DMS53 (cell line): ENCODE measurements around the gene DDX25.

Experiments
- DNase-seq: peaks from one replicate; lab custom pipeline; 2025; lab: John Stamatoyannopoulos, UW

Gene DDX25

DNA sequence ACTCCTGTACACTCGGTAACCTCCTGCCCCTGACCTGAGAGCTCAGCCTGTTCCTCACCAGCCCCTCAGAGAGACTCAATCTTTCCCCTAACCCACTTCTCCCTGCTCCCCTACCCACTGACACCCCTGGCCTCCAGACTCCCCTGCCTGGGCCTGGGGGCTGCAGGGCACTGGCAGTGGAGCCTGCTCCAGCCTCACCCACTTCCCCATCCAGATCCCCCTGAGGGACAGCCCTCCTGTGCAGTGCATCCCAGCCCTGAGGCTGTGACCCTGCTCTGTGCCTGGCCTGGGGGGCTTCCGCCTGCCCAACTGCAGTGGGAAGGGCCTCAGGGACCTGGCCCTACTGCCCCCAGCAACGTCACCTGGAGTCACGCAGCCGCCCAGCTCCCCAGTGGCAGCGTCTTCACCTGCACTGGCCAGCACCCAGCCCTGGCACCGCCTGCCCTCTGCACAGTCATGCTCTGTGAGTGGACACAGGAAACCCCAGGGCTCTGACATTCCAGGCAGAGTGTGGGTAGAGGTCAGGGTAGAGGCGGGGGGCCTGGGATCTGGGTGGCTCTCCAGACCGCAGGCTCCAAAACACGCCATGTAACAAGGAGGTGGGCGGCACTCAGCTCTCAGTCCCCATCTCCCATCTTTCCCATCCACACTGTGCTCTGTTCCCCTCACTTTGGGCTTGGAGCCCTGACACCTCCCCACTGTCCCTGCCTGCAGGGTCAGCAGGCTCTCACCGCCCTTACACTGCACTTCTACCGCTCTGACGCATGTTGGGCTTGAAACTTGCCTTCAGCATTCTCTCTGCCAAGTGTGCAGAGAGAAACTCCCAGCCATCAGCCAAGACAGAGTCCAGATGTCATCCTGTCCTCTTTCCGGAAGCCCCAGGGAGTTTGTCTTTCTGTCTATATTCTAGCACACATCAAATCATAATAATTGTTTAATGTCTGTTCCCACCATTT, 46.7 kb downstream of the DDX25 start:
- DNase-seq, result no peak

DNA sequence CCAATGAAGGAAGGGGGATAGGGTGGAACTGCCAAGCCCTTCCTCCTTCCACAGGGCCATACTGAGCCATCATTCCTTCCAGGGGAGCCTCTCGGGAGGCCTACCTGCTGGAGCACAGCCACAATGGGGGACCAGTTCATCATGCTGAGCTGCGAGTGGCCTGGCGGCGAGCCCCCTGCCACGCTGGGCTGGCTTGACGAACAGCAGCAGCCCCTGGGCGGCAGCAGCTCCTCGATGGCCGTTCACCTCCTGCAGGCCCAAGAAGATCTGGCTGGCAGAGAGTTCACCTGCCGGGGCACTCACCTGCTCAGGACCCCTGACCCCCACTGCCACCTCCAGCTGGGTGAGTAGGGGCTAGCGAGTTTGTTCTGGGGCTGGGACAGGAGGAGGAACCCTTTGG, 47.4 kb downstream of the DDX25 start:
- DNase-seq, result no peak

DNA sequence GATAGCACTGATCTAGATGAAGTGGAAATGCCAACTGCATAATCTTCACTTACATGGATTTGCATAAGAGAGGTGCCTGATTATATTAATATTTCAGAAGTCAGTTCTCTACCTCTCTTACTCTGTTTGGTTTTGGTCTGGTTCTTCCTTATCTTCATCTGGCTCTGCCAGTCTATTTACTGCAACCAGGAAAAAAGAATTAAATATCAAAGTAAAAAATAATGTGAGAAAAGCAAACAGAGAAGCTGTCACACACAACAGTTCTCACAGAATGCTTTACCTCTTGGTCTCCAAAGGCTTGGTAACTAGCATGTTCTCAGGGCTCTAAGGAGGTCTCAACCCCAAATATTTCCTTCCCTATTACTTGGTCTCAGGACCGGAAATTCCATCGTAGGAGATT, 48.3 kb downstream of the DDX25 start:
- no peak for DNase-seq

DNA sequence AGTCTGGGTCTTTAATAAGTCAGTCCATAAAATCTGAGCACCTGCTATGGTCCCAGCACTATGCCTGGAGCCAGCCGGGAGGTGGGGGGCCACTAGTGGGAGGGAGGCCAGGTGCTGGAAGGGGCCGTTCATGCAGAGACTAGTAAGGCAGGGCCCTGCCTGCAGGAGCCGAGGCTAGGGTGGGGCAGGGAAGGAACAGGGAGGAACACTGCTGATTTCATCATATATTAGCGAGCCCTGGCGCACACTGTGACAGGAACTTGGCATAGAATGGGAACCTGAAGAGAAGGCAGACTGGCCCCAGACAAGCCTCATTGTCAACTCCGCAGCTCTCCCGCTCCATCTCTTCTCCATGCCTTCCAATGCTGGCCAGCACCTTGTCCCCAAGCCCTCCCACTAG, 48.7 kb downstream of the DDX25 start:
- no peak for DNase-seq

DNA sequence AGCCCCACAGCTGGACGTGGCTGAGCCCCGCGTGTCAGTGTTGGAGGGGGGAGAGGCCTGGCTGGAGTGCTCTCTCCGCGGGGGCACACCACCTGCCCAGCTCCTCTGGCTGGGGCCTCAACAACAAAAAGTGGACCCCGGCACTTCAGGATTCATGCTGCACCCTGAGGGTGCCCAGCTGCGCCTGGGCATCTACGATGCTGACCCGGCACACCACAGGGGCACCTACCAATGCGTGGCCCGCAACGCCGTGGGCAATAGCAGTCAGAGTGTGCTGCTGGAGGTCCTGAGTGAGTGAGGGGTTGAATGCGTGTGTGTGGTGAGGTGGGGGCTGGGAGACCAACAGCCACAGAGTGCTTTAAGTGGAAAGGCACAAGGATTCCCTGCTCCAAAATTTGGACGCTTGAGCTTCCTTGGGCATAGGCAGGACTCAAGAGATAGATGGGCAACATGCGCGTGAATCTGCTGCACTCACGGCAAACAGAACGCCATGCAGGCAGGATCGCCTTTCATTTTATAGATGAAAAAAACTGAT, 49.2 kb downstream of the DDX25 start:
- DNase-seq, result no peak

DNA sequence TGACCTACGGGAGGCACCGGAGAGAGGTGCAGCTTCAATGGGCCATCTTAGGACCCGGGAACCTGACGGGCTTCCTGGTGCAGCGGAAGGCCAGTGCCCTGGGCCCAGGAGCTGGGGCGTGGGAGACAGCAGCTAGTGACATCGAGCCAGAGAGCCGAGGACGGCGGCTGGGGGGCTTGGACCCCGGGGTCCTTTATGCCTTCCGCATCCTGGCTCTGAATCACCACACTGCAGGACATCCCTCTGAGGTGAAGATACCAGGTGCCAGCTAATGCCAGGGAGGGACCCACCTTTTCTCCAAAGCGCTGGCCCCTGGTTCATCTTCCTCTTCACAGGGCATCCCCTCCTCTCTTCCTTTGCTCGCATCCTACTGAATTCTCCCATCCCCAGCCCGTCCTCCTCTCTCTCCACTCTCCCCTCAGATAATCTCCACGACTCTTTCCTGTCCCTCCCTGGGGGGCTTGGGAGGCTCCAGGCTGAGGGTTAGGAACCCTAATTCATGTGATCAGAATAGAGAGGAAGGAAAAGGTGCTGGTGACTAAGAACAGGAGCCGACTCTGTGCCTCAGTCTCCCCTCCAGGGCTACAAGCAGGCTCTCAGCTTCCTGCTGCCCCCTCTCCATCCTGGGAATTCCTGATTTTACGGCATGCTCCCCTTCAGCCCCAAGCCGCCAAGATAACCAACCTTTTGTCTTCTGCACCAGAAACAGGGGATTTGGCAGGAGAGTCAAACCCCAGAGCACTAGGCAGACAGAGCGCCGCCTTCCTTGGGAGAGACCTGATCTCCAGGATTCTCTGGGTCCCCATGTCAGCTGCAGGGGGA, 50.0 kb downstream of the DDX25 start:
- no peak for DNase-seq

DNA sequence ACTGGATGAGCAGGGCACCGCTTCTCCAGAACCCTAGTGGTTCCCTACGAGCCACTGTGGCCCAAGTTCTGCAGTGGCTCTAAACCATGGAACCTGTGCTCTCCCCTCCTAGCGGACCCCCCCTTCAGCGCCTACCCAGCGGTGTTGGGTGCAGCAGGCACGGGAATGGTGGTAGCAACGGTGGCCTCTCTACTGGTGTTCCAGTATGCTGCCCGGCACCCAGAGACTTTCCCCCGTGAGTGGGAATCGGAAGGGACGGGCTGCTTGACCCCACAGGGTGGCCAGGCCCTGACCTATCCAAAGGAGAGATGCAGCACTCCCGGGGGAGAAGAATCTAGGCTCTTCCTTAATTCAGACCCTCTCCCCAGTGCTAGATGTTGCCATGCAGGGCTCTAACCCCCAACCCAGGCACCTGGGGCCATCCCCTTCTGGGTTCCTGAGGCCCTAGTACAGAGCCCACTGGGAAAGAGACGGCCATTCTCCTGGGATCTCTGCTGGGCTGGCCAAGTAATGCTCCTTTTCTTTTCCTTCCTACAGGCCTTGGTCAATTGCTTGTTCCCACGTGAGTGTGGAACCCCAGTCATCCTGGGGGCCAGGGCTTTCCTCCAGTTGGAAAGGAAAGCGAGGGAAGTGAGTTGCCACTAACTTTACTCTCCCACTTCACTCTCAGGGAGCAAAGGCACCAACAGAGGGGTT, 50.8 kb downstream of the DDX25 start:
- no peak for DNase-seq

DNA sequence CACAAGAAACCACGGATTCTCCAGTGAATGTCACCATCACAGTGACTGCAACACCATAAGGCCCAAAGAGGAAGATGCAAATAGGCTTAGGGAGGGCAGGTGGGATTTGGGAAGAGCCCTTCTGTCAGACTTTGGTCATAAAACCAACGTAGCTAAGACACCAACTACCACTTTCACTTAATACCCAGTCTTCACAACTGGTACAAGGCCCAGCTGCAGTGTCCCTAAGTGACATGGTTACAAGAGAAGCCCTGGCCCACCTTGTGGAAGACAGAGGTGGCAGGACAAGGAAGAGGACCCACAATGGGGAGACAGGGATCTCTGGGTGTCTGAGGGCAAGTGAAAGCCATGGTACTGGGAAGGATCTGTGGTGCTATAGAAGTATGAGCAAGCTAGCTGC, 51.5 kb downstream of the DDX25 start:
- DNase-seq, result no peak

DNA sequence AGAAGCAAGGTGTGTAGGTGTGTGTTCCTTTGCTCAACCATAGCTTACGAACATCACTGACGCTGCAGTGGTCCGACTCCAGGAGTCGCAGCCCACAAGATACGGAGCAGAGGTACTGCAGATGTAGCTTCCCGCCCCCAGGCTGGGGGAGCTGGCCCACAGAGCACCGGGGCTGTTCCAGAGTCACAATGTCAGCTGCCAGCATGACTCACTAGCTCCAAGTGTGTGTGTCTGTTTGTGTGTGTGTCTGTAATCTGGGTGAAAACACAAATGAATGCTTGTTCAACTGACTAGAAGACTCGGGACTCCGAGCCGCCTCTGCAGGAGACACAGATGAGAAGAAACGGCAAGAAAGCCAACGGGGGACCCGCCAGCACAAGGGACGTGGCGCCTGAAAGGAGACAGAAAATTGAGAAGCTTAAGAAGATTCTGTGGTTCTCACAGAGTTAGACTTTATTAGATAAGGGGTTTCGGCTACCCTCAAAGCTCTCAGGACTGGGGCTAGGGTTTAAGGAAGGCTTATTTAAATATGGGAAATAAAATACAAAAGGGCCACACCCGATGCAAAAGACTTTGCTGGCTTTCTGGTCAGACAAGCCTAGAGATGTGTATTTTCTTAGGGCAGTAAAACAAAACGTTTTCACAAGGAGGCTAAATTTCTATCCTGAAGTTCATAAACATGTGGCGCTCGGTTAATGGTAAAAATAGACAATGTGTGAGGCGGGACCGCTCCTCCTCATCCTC, 52.3 kb downstream of the DDX25 start:
- DNase-seq, result no peak

DNA sequence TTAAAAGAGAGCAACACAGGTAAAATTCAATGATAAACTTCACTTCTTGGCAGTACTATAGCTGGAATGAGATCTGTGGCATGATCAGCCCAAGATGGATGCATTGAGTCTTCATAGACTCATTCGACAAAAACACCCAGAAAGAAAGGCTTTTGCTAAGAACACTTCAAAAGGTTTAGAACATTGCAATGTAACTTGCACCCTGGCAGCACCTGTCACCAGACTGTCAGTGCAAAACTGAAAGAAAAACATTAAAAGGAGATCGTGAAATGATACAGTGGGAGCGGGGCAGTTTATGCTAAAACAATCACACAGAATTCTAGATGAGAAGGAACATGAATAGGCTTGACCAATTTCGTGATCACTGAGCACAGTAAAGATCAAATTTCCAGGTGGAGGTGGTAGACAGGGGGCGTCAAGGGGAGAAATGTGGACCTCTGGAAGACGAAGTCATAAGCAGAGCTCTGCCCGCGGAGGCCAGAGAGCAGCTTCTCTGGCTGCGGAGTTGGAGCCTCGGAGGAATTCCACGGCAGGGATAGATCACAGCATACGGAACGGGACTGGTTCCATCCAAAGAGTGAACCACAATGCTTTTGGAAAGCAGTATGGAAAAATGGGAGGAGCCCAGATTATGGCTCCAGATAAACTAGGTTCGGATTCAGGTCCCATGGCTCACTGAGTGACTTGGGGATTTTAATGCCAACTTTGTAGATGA, 53.5 kb downstream of the DDX25 start:
- no peak for DNase-seq

DNA sequence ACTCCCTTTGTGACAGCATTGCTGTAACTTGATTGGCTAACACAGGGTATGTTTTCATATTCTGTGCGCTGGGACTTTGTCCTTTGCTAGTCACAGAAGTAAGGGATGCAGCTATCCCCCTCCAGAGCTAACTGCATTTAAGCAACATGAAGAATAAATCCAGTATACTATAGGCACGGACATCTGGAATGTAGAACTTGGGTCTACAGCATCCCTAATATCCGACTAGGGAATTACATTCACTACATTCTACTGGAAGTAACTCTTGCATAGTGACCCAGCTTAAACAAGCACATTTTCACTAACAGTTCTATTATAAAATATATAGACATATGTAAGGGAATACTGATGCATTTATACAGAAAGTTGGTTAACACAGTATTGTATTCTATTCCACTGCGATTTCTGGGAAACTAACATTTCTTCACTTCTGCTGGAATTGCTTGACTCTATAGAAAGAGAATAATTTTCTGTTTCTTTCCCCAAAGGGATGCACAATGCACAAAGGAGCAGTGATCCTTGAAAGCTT, 54.6 kb downstream of the DDX25 start:
- DNase-seq, result no peak

DNA sequence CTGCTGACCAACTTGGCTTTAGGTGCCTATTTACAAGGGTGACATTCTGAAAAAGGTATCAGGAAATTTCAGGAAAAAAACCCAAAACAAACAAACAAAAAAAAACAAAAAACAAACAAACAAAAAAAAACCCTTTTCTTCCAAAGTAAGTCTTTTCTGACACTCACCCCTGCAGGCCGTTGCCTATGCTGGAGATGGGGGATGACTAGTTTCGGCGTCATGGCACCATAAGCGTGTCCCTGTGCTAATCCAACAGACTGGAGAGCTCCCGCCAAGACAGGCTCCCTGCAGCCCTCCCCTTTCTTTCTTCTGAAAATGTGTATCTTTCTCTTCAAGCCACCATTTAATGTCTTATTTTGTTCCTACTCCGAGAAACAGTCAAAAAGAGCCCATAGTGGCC, 55.2 kb downstream of the DDX25 start:
- DNase-seq, result no peak

DNA sequence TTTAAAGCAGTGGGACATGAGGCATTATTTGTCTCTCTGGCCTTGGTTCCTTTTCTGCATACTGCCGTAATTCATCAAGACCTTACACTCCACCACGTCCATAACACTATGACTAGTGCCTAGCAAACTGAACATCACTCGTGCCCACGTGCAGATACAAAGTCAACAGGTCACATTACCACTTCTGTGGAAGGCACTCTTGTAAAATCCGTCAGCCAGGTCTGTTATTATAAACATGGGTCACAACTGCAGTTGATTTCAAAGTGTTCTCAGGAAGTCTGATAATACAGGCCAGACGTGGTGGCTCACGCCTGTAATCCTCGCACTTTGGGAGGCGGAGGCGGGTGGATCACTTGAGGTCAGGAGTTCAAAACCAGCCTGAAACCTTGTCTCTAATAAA, 55.6 kb downstream of the DDX25 start:
- no peak for DNase-seq

DNA sequence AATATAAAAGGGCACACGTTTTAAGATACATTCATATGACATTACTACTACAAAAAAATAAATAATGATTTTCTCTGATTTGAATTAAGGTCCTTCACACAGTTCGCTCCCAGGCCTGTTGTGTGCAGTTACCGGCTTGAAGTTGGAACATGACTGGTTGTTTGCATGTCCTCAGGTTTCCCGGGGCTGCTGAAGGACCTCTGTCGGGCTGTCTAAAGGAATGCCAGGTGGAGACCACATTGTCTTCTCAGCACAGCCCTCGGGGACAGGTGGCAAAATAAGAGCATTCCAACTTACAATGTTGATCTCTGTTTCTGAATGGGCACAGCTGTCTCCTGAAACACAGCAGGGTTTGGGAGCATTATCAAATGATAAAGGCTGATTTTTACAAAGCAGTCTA, 56.5 kb downstream of the DDX25 start:
- no peak for DNase-seq

DNA sequence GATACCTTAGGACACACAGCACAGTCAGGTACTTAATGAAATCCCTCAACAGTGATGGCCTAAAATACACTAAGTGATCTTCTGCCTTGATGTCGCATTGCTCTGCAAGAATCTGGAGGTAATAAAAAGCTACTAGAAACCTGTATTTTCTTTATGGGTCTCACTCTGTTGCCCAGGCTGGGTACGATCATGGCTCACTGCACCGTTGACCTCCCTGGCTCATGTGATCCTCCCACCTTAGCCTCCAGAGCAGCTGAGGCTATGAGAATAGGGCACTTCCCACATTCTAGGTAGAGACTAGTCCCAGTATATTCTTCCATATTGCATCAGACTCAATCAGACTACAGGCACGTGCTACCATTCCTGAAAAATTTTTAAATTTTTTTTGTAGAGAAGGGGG, 63.2 kb downstream of the DDX25 start:
- no peak for DNase-seq

DNA sequence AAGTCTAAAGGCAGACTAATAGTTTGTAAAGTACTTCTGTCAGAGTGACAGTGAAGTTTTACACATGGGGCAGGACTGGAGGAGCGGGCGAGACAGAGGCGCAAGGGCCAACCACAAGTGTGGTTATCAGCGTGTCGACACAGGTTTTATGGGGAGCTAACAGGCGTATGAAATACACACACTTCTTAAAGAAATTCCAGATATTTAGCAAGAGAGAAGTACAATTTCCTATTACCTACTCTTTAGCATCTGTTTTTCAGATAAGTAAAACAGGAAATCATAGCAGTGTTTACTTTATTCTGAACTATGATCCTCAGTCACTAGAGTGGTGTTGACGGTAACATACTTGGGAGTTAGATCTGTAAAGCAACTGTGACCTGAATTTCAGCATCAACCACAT, 64.0 kb downstream of the DDX25 start:
- DNase-seq, result peak; percentile 54

DNA sequence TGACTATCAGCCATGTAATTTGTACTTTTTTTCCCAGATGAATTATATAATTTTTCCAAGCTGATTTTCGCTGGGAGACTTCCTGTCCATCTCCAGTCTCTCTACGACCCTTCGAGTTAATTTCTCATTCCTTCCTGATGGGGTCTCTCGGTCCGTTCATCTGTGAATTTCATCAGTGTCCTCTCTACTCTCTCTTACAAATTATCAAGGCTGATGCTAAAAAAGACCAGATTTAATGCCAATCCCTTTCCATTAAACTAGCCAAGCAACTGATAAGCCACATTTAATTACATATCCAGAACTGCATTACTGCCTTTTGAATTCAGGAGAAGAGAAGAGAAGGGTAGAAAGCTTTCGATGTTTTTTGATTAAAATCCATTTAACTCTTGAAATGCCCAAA, 67.3 kb downstream of the DDX25 start:
- DNase-seq, result no peak

DNA sequence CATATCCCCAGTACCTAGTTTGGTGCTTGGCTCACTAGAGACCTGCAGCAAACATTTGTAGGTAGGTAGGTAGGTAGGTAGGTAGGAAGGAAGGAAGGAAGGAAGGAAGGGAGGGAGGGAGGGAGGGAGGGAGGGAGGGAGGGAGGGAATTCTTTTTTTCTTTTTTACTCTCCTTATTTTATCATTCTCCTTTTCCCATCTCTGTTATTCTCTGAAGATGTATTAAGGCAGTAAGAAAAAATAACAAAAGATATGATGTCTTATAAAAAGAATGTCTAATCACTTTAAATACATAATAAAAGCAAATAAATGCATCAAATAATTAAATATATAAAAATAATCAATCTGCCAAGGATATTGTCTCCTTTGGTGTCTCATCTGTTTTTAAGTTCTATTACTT, 70.0 kb downstream of the DDX25 start:
- DNase-seq, result no peak

DNA sequence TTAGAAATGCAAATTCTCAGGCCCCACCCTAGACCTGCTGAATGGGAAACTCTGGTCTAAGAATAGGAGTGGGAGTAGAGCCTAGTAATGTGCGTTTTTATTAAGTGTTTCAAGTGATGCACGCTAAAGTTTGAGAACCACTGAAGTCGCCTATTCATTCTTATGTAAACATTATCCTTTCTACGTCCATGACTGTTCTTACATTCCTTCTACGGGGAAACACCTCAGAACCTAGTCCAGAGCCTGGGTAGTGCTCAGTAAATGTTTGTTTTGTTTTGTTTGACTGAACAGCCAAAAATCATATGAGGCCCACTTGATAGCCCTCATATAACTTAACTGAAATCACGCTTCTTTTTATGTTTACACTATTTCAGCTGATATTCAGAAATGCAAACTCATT, 71.3 kb downstream of the DDX25 start:
- DNase-seq, result peak; percentile 33

DNA sequence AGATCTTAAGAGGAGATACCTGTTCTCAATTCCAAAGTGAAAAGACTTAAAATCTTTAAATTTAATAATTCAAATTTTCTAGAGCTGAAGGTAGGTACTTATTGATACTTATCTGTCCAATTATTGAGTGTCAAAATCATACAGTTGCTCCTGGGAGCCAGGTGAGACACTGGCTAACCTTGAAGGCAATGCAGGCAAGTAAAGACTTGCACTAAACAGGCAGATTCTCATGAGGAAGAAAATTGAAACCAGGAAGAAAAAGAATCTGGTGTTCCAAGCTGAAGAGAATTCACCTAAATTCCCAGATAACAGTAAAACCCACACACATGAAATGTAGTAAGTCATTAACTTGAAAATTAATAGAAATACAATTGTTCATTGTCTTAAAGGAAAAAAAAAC, 71.8 kb downstream of the DDX25 start:
- DNase-seq, result no peak

DNA sequence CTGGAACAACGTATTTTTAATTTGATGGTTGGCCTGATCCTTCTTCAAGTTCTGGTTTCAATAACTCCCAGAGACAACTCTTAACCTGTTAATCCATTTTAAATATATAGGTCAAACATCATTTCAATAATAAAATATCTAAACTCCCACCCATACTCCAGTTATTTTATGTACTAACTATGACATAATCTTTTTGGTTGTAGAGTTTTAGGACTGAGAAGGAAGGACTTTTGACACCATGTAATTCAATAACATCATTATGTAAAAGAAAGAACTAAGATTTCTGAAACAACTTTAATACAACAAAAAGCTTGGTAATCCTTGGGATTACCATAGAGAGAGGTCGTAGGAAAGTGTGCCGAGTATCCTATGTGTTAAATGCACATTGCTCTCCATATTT, 73.0 kb downstream of the DDX25 start:
- DNase-seq, result no peak
